Activated CD4-positive, alpha-beta T cell treated with anti-CD3 and anti-CD28 coated beads, Interleukin-2, amount 50 U/mL, for 48 hours (primary cell): ENCODE data around the gene OR7D2.
"Not testable (repeated sequence)": the region's sequence is repeated elsewhere in the genome, so short reads cannot be mapped to it uniquely, and the experiment has no call there.

Experiments
- DNase-seq, 2 experiments: peaks; one replicate each; pipeline ENCODE4 v3.0.0-alpha.2; 2020

OR7D2 gene

DNA sequence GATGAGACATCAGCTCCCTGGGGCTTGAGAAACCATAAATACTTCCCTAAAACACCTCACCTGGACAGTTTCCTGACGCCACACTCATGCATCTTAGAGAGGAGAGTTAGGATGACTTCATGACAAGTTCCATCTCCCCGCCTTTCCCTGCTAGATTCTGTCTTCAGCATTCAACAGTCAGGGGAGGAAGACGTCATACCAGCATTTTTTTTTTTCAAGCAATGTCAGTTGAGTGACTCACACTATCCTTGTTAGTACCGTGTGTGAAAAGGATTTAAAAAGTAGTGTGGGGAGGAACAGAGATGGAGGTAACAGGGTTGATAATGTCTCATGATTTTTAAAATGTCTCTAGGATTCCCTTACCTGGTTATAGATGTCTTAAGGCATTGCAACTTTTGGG is at the start of gene OR7D2:
TSS of gene OR7D2 (plus strand) at position 79 of the 400 bp plus-strand sequence. CDS start 6,803 bp downstream, outside the sequence.
- no peak for DNase-seq

GRCh38 chr19:9130965-9131364 is 47.8 kb upstream of the OR7D2 start:
- no peak for DNase-seq

DNA sequence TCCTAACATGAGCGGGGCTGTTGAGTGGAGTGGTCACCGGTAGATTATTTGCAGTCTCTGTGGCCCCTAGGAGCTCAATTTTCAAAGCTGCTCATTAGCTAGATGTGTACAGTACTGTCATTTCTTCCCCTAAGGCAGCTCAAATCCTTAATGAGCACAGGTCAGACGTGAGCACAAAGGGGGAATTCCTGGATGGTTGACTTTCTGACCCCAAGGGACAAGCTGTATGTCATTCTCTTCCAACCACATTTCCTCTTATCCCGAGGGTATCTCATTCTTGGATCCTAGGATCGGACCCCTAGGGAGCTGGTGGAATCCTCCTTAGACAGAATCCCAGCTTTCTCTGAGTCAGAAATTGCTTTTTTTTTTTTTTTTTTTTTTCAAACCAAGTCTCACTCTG is 46.4 kb upstream of the OR7D2 start:
- DNase-seq: no peak

DNA sequence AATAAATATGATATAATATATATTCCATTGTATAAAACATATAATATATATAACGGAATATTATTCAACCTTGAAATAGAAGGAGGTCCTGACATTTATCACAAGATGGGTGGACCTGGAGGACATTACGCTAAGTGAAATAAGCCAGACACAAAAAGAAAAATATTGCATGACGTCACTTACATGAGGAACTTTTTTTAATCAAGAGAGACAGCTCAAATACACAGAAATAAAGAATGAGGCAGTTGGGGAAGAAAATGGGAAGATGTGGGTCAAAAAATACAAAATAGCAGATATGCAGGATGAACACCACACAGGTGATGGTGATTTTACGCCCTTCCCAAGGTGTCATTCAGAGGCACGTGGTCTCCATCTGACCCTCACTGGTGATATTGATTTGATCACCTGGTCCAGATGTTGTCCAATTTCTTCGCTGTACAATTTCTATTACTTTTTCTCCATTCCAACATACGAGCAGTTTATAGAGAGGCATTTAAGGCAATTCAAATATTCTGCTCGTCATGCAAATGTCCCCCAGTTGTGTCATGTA is 39.1 kb upstream of the OR7D2 start:
- DNase-seq: no peak

DNA sequence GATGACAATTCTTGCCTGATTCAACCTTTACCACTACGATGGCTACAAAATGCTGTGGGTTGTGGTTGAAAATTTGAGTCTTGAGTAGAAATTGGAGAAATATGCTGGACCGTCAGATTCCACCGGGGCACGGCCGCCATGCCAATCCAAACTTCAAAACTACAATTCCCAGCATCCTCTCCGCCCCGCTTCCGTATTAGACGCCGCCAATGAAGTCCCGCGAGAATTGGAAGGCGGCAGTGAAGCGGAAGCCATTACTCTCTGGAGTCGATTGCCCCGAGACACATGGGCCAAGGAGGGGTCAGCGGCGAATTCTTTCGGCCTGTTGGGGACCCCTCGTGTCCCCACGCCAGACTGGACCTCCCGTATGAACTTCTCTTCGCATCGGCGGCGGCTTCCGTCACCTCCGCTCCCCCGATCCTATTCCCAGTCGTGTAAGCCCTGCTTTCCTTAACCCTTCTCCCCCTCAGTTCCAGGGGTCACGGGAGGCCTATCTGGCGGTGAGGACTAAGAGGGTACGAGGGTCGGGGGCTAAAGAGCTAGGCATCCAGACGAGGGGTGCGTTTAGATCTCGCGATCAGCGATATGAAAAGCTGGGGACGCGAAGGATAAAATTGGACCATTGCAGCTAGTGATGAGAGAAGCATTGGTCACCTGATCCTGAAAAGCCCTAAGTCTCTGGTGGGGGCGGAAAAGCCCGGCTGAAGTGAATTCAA is 38.5 kb upstream of the OR7D2 start, which contains the start of gene ZNF317:
TSS of gene ZNF317 (plus strand) at position 239 of the 716 bp plus-strand sequence. CDS start 15,620 bp downstream, outside the sequence.
- DNase-seq: peak; percentile 85 to 90

DNA sequence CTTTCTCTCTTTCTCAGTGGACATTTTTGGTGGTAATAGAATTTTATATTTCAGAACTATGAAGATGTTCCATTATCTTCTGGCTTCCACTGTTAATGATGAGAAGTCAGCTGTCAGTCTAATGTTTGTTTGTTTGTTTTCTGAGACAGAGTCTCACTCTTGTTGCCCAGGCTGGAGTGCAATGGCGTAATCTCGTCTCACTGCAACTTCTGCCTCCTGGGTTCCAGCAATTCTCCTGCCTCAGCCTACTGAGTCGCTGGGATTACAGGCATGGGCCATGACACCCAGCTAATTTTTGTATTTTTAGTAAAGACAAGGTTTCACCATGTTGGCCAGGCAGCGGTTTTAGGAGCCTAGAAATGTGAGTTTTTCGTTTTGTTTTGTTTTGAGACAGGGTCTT is 33.9 kb upstream of the OR7D2 start:
- no peak for DNase-seq

DNA sequence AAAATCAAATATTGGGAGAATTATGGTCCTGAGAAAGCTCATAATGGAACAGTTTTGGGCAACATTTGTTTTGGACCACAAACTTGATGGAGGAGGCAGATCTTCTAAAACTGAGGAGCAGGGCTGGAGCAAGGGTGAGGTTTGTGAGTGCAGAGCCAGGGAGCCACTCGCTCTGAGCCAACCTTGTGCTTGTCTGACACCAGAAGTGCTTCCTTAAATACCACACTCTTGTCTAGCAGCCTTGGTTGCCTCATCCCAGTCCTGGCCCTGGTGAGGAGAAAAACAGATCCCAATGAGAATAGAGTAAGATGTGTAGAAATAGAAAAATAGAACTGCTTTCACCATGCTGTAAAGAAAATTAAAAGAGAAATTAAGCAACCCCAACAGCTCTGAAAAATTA is 31.9 kb upstream of the OR7D2 start:
- no peak for DNase-seq

DNA sequence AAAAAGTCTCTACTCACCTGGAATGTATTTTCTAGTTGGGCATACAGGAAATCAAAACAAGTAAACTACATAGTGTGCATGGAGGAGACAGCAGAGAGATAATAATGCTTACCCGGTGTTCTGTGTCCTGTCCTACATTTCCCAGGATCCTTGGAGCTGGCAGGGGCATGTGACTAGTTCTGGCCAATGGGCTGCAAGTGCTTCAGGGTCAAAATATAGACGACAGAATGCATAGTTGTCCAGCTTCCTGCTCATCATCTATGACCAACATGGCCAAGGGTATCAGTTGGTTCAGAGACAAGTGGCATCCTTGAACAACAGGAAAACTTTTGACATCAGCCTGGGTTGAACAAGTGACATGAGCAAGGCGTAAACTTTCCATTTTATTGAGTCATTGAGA is 30.1 kb upstream of the OR7D2 start:
- DNase-seq: no peak

- no peak for DNase-seq
Observed at GRCh38 chr19:9149997-9150396, 28.8 kb upstream of the OR7D2 start.

GRCh38 chr19:9150650-9151049 is 28.1 kb upstream of the OR7D2 start:
- DNase-seq: no peak

DNA sequence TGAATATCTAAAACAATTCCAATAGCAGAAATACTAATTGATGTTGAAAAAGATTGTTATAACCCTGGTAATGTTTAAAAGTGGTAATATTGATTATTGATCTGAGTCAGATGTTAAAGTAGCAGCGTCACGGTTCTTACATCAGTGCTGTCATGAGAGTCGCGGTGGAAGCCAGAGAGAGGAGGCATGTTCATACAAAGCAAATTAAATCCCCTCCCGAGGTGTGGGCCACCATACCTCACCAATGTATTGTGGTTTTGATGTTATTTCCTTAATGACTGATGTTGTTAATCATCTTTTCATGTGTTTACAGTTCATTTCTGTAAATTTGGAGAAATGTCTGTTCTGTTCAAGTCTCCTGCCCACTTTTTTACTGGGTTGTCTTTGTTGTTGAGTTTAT is 27.4 kb upstream of the OR7D2 start:
- DNase-seq: no peak

DNA sequence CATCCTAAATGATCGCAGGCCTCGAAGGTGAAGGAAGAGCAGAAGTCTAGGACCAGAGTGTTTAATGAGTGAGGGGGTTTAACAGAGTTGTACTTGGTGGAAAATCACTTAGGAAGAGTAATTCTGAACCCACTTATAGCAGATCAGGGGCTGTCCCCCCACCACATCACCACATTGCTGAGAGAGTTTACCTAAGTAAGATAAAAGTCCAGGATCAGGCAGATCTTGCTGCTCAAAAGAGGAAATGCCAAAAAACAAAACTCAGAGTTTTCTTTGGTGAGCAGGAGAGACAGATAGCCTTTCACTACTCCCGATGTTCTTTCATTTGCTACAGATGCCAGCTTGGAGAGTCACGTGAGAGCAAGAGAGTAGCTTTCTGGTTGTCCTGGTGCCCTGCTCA is 23.2 kb upstream of the OR7D2 start:
- no peak for DNase-seq

DNA sequence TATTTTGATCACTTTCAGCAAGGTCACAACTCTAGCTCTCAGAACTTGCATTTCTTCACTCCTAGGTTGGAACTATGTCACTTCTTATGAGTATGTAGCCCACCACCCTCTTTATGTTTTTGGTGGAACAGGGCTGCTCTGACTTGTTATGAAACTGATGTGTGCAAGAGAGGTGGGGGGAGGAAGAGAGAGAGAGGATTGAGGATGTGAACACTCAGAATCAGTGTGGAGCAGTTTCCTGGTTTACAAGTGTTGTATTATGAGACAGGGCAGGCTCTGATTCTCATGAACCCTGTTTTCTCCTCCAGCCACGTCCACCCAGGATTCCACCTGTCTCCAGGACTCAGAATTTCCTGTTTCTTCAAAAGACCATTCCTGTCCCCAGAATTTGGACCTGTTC is 22.5 kb upstream of the OR7D2 start:
- DNase-seq: no peak

GRCh38 chr19:9159891-9160290 is 18.9 kb upstream of the OR7D2 start:
- DNase-seq: no peak

- no peak for DNase-seq
Observed at GRCh38 chr19:9161427-9161826, 17.4 kb upstream of the OR7D2 start.

DNA sequence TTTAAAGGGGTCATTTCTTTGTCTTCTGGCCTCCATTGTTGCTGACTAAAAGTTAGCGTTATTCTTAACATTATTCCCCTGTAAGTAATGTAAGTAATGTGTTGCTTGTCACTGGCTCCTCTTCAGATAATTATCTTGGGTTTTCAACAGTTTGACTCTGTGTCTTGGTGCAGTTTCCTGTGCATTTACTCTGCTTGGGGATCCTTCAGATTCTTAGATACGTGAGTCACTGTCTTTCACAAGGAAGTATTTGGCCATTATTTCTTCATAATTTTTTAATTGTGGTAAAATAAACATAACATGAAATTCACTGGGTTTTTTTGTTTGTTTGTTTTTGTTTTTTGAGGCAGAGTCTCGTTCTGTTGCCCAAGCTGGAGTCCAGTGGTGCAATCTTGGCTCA is 13.5 kb upstream of the OR7D2 start:
- DNase-seq: no peak

DNA sequence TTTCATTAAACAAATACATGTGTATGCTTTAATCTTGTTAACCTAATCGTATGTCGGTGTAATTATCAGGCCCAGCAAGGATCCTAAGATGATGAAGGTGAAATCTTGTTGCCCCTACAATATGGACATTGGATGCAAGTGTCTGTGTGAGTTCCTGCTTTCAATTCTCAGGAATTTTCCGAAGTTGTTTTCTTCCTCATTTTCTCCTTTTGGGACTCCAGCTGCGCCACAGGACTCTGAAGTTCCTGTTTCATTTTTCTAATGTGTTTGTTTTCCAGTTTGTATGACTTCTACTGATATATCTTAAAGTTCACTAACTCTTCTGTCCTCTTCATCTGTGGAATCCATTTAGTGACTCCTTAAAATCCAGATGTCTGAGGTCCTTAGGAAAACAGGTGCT is 11.9 kb upstream of the OR7D2 start:
- no peak for DNase-seq

GRCh38 chr19:9171393-9171991 is 7.3 kb upstream of the OR7D2 start:
- no peak for DNase-seq

- DNase-seq: no peak
Observed at GRCh38 chr19:9175326-9175725, 3.5 kb upstream of the OR7D2 start.

GRCh38 chr19:9183000-9183399 is 4.2 kb downstream of the OR7D2 start:
- no peak for DNase-seq

DNA sequence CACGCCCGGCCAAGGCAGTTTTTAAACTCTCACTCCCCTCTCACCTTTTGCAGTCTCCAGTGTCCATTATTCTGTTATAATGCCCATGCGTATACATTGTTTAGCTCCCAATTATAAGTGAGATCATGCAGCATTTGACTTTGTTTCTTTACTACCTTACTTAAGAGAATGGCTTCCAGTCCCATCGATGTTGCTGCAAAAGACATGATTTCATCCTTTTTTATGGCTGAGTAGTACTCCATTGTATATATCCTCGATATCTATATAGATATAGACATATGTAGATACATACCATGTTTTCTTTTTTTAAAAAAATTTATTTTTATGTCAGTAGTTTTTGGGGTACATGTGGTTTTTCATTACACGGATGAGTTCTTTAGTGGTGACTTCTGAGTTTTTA is 8.4 kb downstream of the OR7D2 start:
- no peak for DNase-seq

GRCh38 chr19:9189535-9189934 is 10.8 kb downstream of the OR7D2 start:
- DNase-seq: no peak

GRCh38 chr19:9198044-9198443 is 19.3 kb downstream of the OR7D2 start:
- DNase-seq: not testable (repeated sequence)

GRCh38 chr19:9205501-9206113 is 26.8 kb downstream of the OR7D2 start:
- DNase-seq: peak; percentile 66 to 72
